Natural killer cell (primary cell): Measurements from ENCODE around the gene FBXL4. TPM values are rescaled to one million over a fixed set of nuclear protein-coding genes. Genes with fewer than 3 reads are reported as not detected.

Experiments
- ATAC-seq, 3 donors: fragments of 150-1000 bp in 2 of 3; fragments of 200-7000 bp in 1 of 3; cut with Tn5 transposase; 1 replicate in 1 of 3; 2 replicates in 2 of 3; pipeline ENCODE4 v1.10.0; 2021; ENCODE audit warnings: mild to moderate bottlenecking in 2 of 3, moderate library complexity in 2 of 3
- DNase-seq, 2 donors: peaks; one replicate each; pipeline versions ENCODE4 v3.0.0 to v3.0.0-alpha.2; 2013 to 2021; ENCODE audit warnings: mixed read lengths in 1 of 2
- H3K27ac ChIP-seq: one replicate; pipeline ENCODE4 v1.5.1; 2013; ENCODE audit warnings: mild to moderate bottlenecking, low read length
- H3K27me3 ChIP-seq: one replicate; pipeline ENCODE4 v1.6.1; 2013; ENCODE audit warnings: low read length; ENCODE audit not compliant: control insufficient read depth, insufficient read depth
- H3K36me3 ChIP-seq: one replicate; pipeline ENCODE4 v1.6.1; 2013; ENCODE audit warnings: low read length; ENCODE audit not compliant: control insufficient read depth, insufficient read depth
- H3K4me1 ChIP-seq: one replicate; pipeline ENCODE4 v1.6.1; 2013; ENCODE audit warnings: low read length; ENCODE audit not compliant: control insufficient read depth, insufficient read depth
- H3K4me3 ChIP-seq: one replicate; pipeline ENCODE4 v1.5.1; 2013; ENCODE audit warnings: low read length
- H3K9me3 ChIP-seq: one replicate; pipeline ENCODE4 v1.6.1; 2013; ENCODE audit warnings: low read length; ENCODE audit not compliant: control insufficient read depth, insufficient read depth
- H3K27ac Mint-ChIP-seq, 2 donors: one replicate each; pipeline ENCODE4 v1.8.0; 2022; ENCODE audit warnings: mild to moderate bottlenecking in 2 of 2, mixed read lengths in 2 of 2, moderate library complexity in 1 of 2
- H3K27me3 Mint-ChIP-seq, 2 donors: one replicate each; pipeline ENCODE4 v1.8.0; 2022; ENCODE audit warnings: low read depth in 2 of 2, mixed read lengths in 2 of 2
- H3K36me3 Mint-ChIP-seq: one replicate; pipeline ENCODE4 v1.8.0; 2022; ENCODE audit warnings: mixed read lengths
- H3K4me1 Mint-ChIP-seq, 2 donors: one replicate each; pipeline ENCODE4 v1.8.0; 2022; ENCODE audit warnings: mixed read lengths in 2 of 2
- H3K4me3 Mint-ChIP-seq: one replicate; pipeline ENCODE4 v1.8.0; 2022; ENCODE audit warnings: mild to moderate bottlenecking, moderate library complexity, mixed read lengths
- H3K9me3 Mint-ChIP-seq, 2 donors: one replicate each; pipeline ENCODE4 v1.8.0; 2022; ENCODE audit warnings: mixed read lengths in 2 of 2
- WGBS: methylation state at CpG from one replicate; pipeline ENCODE4 v1.1.7; 2013; ENCODE audit warnings: missing lambda C conversion rate; ENCODE audit not compliant: insufficient coverage; 5-methylcytosine and 5-hydroxymethylcytosine counted together
- intact Hi-C: fragments of 100-400 bp; cut with micrococcal nuclease; formaldehyde crosslinking; loops from one replicate; pipeline ENCODE4 v1.14.2; 2022
- total RNA-seq, 4 donors: library from RNA; stranded (reverse); fragments of 120-200 nt in 1 of 4; gene quantifications; one replicate each; pipeline versions ENCODE4 v1.2.3 to v1.2.4, GENCODE V29; 2013 to 2022
- TF ChIP-seq, protein P1 (sequence below): fragments of 200-600 bp; IDR thresholded peaks from one replicate; pipeline ENCODE4 v1.8.0; 2022; ENCODE audit warnings: antibody characterized with exemption

FBXL4 gene
- total RNA-seq, 3 donors from 2014 or later (not counting 1 experiment from before 2014, with no cell fraction given): 8.8 to 15.1 (median 11.3) TPM

DNA sequence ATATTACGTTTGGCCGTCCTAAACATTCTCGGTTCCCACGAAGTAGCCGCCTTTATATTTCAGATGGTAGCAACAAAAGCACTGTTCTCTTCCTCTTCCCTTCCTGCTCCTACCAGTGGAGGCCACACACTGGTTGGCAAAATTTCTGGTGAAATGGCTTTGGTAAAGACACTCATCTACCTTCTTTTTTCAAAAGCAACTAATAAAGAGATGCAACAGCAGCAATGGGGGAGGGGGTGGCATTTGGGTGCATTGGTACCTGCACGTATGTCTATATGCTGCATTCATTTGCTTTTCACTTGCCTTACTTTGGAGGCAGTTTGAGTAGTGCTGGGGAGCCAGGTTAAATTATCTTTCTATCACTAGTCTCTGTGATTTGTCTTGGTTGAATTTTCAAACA lies 107.4 kb downstream of the FBXL4 start:
- no peak for DNase-seq
- Mint-ChIP-seq H3K4me3 (no peak overlapping the region), H3K9me3 (no peaks in the 10 kb centered on the region), H3K27me3 (peaks cover 69 to 92% of the 10 kb centered on the region in 2 donors), H3K27ac (no peak overlapping the region), H3K36me3 (peaks cover 6% of the 10 kb centered on the region), H3K4me1 (peaks cover 14 to 24% of the 10 kb centered on the region in 2 donors)
- Histone ChIP-seq H3K4me1 (peaks cover 19% of the 10 kb centered on the region), H3K4me3 (no peak overlapping the region), H3K27ac (no peak overlapping the region), H3K9me3 (peaks cover 4% of the 10 kb centered on the region), H3K36me3 (no peaks in the 10 kb centered on the region), H3K27me3 (peaks cover 81% of the 10 kb centered on the region)
- no peak for ATAC-seq
- intact Hi-C loops: loop anchor here (10.0 kb wide), 1 partner anchor 94 kb away; no protein-coding TSS in a partner anchor
- TF ChIP-seq, protein P1, sequence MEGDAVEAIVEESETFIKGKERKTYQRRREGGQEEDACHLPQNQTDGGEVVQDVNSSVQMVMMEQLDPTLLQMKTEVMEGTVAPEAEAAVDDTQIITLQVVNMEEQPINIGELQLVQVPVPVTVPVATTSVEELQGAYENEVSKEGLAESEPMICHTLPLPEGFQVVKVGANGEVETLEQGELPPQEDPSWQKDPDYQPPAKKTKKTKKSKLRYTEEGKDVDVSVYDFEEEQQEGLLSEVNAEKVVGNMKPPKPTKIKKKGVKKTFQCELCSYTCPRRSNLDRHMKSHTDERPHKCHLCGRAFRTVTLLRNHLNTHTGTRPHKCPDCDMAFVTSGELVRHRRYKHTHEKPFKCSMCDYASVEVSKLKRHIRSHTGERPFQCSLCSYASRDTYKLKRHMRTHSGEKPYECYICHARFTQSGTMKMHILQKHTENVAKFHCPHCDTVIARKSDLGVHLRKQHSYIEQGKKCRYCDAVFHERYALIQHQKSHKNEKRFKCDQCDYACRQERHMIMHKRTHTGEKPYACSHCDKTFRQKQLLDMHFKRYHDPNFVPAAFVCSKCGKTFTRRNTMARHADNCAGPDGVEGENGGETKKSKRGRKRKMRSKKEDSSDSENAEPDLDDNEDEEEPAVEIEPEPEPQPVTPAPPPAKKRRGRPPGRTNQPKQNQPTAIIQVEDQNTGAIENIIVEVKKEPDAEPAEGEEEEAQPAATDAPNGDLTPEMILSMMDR: no peak
- 27% methylated on average over 6 of the region's 6 CpGs for WGBS

DNA sequence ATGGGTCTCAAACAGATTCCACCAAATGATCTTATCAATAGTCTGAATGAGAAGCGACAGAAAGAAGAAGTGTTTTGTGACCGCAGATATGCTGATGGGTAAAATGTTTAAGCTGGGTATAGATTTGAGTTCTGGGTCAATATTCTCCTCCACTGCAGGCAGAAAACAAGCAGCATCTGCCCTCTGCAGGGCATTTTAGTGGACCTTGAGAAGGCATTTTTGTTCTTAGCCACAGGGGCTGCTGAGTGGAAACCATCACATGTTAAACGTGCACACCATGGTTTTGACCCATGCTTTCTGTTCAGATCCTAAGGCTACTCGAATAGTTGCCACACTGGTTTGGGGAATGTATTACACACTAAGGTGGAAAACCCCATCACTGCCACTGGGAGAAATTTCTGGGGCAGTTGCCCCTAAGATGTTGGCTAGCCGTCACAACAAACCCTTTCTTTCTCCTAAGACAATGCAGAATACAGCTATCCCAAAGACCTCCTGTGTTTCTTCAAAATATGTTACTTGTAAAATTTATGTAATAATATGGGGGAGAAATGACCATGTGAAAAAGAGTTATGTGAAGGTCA lies 107.9 kb downstream of the FBXL4 start:
- no peak for DNase-seq
- peaks cover 4% of the 10 kb centered on the region for H3K9me3 ChIP-seq
- no peak overlapping the region for H3K4me3 ChIP-seq
- no peaks in the 10 kb centered on the region for H3K9me3 Mint-ChIP-seq
- H3K27ac ChIP-seq: no peak overlapping the region
- peaks cover 77% of the 10 kb centered on the region for H3K27me3 ChIP-seq
- intact Hi-C loops: loop anchor here (10.0 kb wide), 1 partner anchor 95 kb away; no protein-coding TSS in a partner anchor
- peaks cover 67 to 92% of the 10 kb centered on the region in 2 donors for H3K27me3 Mint-ChIP-seq
- no peaks in the 10 kb centered on the region for H3K36me3 ChIP-seq
- TF ChIP-seq, protein P1: no peak
- H3K4me1 ChIP-seq: peaks cover 17% of the 10 kb centered on the region
- no peak for ATAC-seq
- peaks cover 6% of the 10 kb centered on the region for H3K36me3 Mint-ChIP-seq
- H3K27ac Mint-ChIP-seq: no peak overlapping the region
- no peak overlapping the region for H3K4me3 Mint-ChIP-seq
- peaks cover 14 to 20% of the 10 kb centered on the region in 2 donors for H3K4me1 Mint-ChIP-seq
- WGBS: 13% methylated on average over 4 of the region's 5 CpGs

DNA sequence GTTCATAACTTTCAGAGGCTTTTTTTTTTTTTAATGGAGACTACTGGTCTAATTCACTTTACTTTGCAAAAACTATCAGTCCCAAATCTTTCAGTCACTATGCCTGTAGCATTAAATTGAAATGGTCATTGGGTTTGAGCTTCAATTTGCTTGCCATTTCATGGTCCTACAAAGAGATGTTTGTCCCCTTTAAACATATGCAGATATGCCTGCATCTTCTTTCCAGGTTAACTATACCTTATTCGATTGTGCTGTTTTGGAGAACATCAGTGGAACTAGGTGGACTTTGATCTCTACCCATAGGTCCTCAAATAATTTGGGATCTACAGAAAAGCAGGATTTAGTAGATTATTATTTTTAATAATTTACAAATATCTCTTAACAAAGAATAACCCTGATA lies 108.8 kb downstream of the FBXL4 start:
- H3K27ac ChIP-seq: no peak overlapping the region
- H3K4me1 Mint-ChIP-seq: peaks cover 9 to 20% of the 10 kb centered on the region in 2 donors
- intact Hi-C loops: no loop called here
- H3K9me3 ChIP-seq: no peaks in the 10 kb centered on the region
- WGBS: 20% methylated on average over 1 of the region's 1 CpG
- ATAC-seq (no peak), DNase-seq (no peak)
- H3K27me3 ChIP-seq: peaks cover 70% of the 10 kb centered on the region
- TF ChIP-seq, protein P1: no peak
- H3K36me3 Mint-ChIP-seq: peaks cover 6% of the 10 kb centered on the region
- H3K36me3 ChIP-seq: no peaks in the 10 kb centered on the region
- H3K4me3 Mint-ChIP-seq: no peak overlapping the region
- no peak overlapping the region for H3K27ac Mint-ChIP-seq
- H3K4me1 ChIP-seq: peaks cover 18% of the 10 kb centered on the region
- H3K4me3 ChIP-seq: no peak overlapping the region
- H3K9me3 Mint-ChIP-seq: no peaks in the 10 kb centered on the region
- H3K27me3 Mint-ChIP-seq: peaks cover 65 to 83% of the 10 kb centered on the region in 2 donors

DNA sequence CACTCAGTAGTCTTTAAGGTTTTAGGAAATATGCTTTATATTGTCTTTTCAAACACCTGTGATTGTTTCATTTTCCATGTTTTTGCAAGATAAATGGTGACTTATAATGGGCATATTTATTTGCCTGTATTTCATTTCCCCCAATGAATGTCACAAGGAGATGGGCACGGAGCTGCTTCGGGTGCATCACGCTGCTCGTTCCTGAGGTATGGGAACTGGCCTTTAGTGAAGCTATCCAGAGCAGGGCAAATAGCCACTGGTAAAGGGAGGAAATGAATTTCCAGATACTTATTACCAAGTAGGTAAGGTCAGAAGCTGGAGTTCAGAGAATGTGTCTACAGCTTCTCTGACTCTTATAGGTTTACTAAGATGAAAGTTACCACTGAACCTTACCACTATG lies 109.7 kb downstream of the FBXL4 start:
- Mint-ChIP-seq H3K9me3 (no peaks in the 10 kb centered on the region), H3K27ac (no peak overlapping the region), H3K4me1 (peaks cover 18 to 25% of the 10 kb centered on the region in 2 donors), H3K4me3 (no peak overlapping the region), H3K36me3 (peaks cover 6% of the 10 kb centered on the region), H3K27me3 (peaks cover 69 to 84% of the 10 kb centered on the region in 2 donors)
- peaks cover 74% of the 10 kb centered on the region for H3K27me3 ChIP-seq
- ATAC-seq (no peak), DNase-seq (no peak)
- H3K36me3 ChIP-seq: no peaks in the 10 kb centered on the region
- H3K4me1 ChIP-seq: peaks cover 28% of the 10 kb centered on the region
- intact Hi-C loops: no loop called here
- no peaks in the 10 kb centered on the region for H3K9me3 ChIP-seq
- no peak overlapping the region for H3K27ac ChIP-seq
- no peak overlapping the region for H3K4me3 ChIP-seq
- TF ChIP-seq, protein P1: no peak
- 12% methylated on average over 4 of the region's 4 CpGs for WGBS
